Measurements from ENCODE around the gene OPN5.

OPN5 gene

GRCh38 chr6:47822856-47823554 is 41.2 kb downstream of the OPN5 start:
- Mint-ChIP-seq H3K4me3 (no peak overlapping the region), H3K4me1 (no peaks in the 10 kb centered on the region), H3K27ac (no peak overlapping the region), H3K27me3 (peaks cover 13% of the 10 kb centered on the region), H3K36me3 (no peaks in the 10 kb centered on the region), H3K9me3 (no peaks in the 10 kb centered on the region)

- peaks cover 1% of the 10 kb centered on the region for H3K9me3 Mint-ChIP-seq
- H3K4me3 Mint-ChIP-seq: no peak overlapping the region
- peaks cover 8% of the 10 kb centered on the region for H3K27me3 Mint-ChIP-seq
- H3K36me3 Mint-ChIP-seq: no peaks in the 10 kb centered on the region
- H3K27ac Mint-ChIP-seq: no peak overlapping the region
- H3K4me1 Mint-ChIP-seq: no peaks in the 10 kb centered on the region
These were observed 50.7 kb downstream of the OPN5 start for GRCh38 chr6:47832386-47833100.

- Mint-ChIP-seq H3K27me3 (peaks cover 11% of the 10 kb centered on the region), H3K36me3 (no peaks in the 10 kb centered on the region)
These were observed 52.4 kb downstream of the OPN5 start for GRCh38 chr6:47834196-47834595.

GRCh38 chr6:47836046-47836445 is 54.2 kb downstream of the OPN5 start:
- no peaks in the 10 kb centered on the region for H3K36me3 Mint-ChIP-seq
- H3K4me3 Mint-ChIP-seq: no peak overlapping the region
- H3K27ac Mint-ChIP-seq: no peak overlapping the region
- H3K27me3 Mint-ChIP-seq: peaks cover 12% of the 10 kb centered on the region
- H3K4me1 Mint-ChIP-seq: no peaks in the 10 kb centered on the region
- H3K9me3 Mint-ChIP-seq: peaks cover 7% of the 10 kb centered on the region

More at GRCh38 chr6:47834196-47834595, 52.4 kb downstream of the OPN5 start:
- Mint-ChIP-seq H3K27ac (no peak overlapping the region), H3K4me1 (no peaks in the 10 kb centered on the region), H3K4me3 (no peak overlapping the region), H3K9me3 (peaks cover 7% of the 10 kb centered on the region)

- H3K4me1 Mint-ChIP-seq: no peaks in the 10 kb centered on the region
- no peak overlapping the region for H3K27ac Mint-ChIP-seq
- H3K4me3 Mint-ChIP-seq: no peak overlapping the region
- H3K27me3 Mint-ChIP-seq: peaks cover 12% of the 10 kb centered on the region
- no peaks in the 10 kb centered on the region for H3K36me3 Mint-ChIP-seq
- H3K9me3 Mint-ChIP-seq: peaks cover 7% of the 10 kb centered on the region
These were observed 54.8 kb downstream of the OPN5 start for GRCh38 chr6:47836639-47837038.

GRCh38 chr6:47839645-47840044 is 57.8 kb downstream of the OPN5 start:
- H3K9me3 Mint-ChIP-seq: peaks cover 7% of the 10 kb centered on the region
- H3K4me3 Mint-ChIP-seq: no peak overlapping the region
- H3K4me1 Mint-ChIP-seq: no peaks in the 10 kb centered on the region

GRCh38 chr6:47844881-47845280 is 63.0 kb downstream of the OPN5 start:
- peaks cover 6% of the 10 kb centered on the region for H3K27me3 Mint-ChIP-seq
- no peaks in the 10 kb centered on the region for H3K9me3 Mint-ChIP-seq
- H3K36me3 Mint-ChIP-seq: no peaks in the 10 kb centered on the region
- no peak overlapping the region for H3K4me3 Mint-ChIP-seq
- no peak overlapping the region for H3K27ac Mint-ChIP-seq
- H3K4me1 Mint-ChIP-seq: no peaks in the 10 kb centered on the region

More at GRCh38 chr6:47839645-47840044, 57.8 kb downstream of the OPN5 start:
- H3K27me3 Mint-ChIP-seq: peaks cover 9% of the 10 kb centered on the region
- H3K36me3 Mint-ChIP-seq: no peaks in the 10 kb centered on the region
- no peak overlapping the region for H3K27ac Mint-ChIP-seq

- no peak overlapping the region for H3K4me3 Mint-ChIP-seq
- H3K9me3 Mint-ChIP-seq: no peaks in the 10 kb centered on the region
- no peaks in the 10 kb centered on the region for H3K36me3 Mint-ChIP-seq
- peaks cover 6% of the 10 kb centered on the region for H3K27me3 Mint-ChIP-seq
- no peak overlapping the region for H3K27ac Mint-ChIP-seq
- H3K4me1 Mint-ChIP-seq: no peaks in the 10 kb centered on the region
These were observed 64.9 kb downstream of the OPN5 start for GRCh38 chr6:47846752-47847151.

- Mint-ChIP-seq H3K4me3 (no peak overlapping the region), H3K36me3 (no peaks in the 10 kb centered on the region), H3K4me1 (no peaks in the 10 kb centered on the region), H3K9me3 (no peaks in the 10 kb centered on the region), H3K27me3 (peaks cover 8% of the 10 kb centered on the region), H3K27ac (no peak overlapping the region)
These were observed 69.3 kb downstream of the OPN5 start for GRCh38 chr6:47851091-47851490.

- no peaks in the 10 kb centered on the region for H3K4me1 Mint-ChIP-seq
- H3K27ac Mint-ChIP-seq: no peak overlapping the region
- no peak overlapping the region for H3K4me3 Mint-ChIP-seq
- H3K27me3 Mint-ChIP-seq: peaks cover 2% of the 10 kb centered on the region
- H3K9me3 Mint-ChIP-seq: no peaks in the 10 kb centered on the region
- H3K36me3 Mint-ChIP-seq: no peaks in the 10 kb centered on the region
These were observed 70.9 kb downstream of the OPN5 start for GRCh38 chr6:47852727-47853126.

GRCh38 chr6:47853766-47854165 is 71.9 kb downstream of the OPN5 start:
- Mint-ChIP-seq H3K36me3 (no peaks in the 10 kb centered on the region), H3K27me3 (peaks cover 3% of the 10 kb centered on the region), H3K4me1 (no peaks in the 10 kb centered on the region), H3K27ac (no peak overlapping the region), H3K4me3 (no peak overlapping the region), H3K9me3 (no peaks in the 10 kb centered on the region)

GRCh38 chr6:47854971-47855370 is 73.1 kb downstream of the OPN5 start:
- H3K4me1 Mint-ChIP-seq: no peaks in the 10 kb centered on the region
- no peak overlapping the region for H3K4me3 Mint-ChIP-seq
- H3K36me3 Mint-ChIP-seq: no peaks in the 10 kb centered on the region
- H3K27ac Mint-ChIP-seq: no peak overlapping the region
- H3K9me3 Mint-ChIP-seq: no peaks in the 10 kb centered on the region
- peaks cover 5% of the 10 kb centered on the region for H3K27me3 Mint-ChIP-seq

- H3K36me3 Mint-ChIP-seq: no peaks in the 10 kb centered on the region
- H3K4me1 Mint-ChIP-seq: no peaks in the 10 kb centered on the region
- no peaks in the 10 kb centered on the region for H3K9me3 Mint-ChIP-seq
- H3K27me3 Mint-ChIP-seq: peaks cover 4% of the 10 kb centered on the region
- no peak overlapping the region for H3K4me3 Mint-ChIP-seq
- no peak overlapping the region for H3K27ac Mint-ChIP-seq
These were observed 77.3 kb downstream of the OPN5 start for GRCh38 chr6:47859175-47859574.

GRCh38 chr6:47862731-47863130 is 80.9 kb downstream of the OPN5 start:
- Mint-ChIP-seq H3K27ac (no peak overlapping the region), H3K36me3 (no peaks in the 10 kb centered on the region), H3K27me3 (peaks cover 7% of the 10 kb centered on the region), H3K4me3 (no peak overlapping the region), H3K9me3 (no peaks in the 10 kb centered on the region), H3K4me1 (no peaks in the 10 kb centered on the region)

- H3K27me3 Mint-ChIP-seq: peaks cover 4% of the 10 kb centered on the region
- no peak overlapping the region for H3K4me3 Mint-ChIP-seq
- no peaks in the 10 kb centered on the region for H3K36me3 Mint-ChIP-seq
- no peak overlapping the region for H3K27ac Mint-ChIP-seq
- no peaks in the 10 kb centered on the region for H3K4me1 Mint-ChIP-seq
- H3K9me3 Mint-ChIP-seq: no peaks in the 10 kb centered on the region
These were observed 83.4 kb downstream of the OPN5 start for GRCh38 chr6:47865206-47865605.

- Mint-ChIP-seq H3K9me3 (no peaks in the 10 kb centered on the region), H3K36me3 (no peaks in the 10 kb centered on the region), H3K4me1 (no peaks in the 10 kb centered on the region), H3K4me3 (no peak overlapping the region), H3K27ac (no peak overlapping the region), H3K27me3 (peaks cover 5% of the 10 kb centered on the region)
These were observed 93.8 kb downstream of the OPN5 start for GRCh38 chr6:47875593-47875992.
